Breast epithelium (tissue), 3 donors: ENCODE results near the gene ZCCHC14.

ENCODE experiments used
- POLR2AphosphoS5 ChIP-seq, 3 donors: sonication (generic); formaldehyde crosslinking; IDR thresholded peaks; one replicate each; pipeline ENCODE4 v1.6.1; 2017; ENCODE audit warnings: antibody characterized with exemption in 3 of 3
- TF ChIP-seq, protein P1 (sequence below), 3 donors: fragments of 450-650 bp; IDR thresholded peaks; one replicate each; pipeline ENCODE4 v1.5.1; 2016 to 2017; ENCODE audit warnings: antibody characterized with exemption in 3 of 3, mild to moderate bottlenecking in 3 of 3, moderate library complexity in 3 of 3

DNA sequence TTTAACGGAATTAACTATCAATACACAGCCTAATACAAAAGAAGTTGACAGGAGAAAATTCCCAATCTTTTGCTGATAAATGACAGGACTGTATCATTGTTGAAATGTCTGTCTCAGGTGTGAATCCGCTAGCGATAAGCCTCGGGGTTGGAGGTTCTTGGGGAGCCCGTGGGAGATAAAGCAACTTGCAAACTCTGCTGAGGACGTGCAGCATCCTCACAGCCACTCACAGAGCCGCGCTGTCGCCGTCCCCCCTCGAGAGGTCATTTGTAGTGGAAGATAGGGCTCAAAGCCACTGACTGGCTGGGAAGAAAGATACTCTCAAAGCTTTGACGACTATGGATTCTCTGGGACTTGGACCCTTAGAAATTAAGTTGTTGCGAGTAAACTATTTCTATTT is 83.7 kb downstream of the ZCCHC14 start:
- TF ChIP-seq, protein P1, sequence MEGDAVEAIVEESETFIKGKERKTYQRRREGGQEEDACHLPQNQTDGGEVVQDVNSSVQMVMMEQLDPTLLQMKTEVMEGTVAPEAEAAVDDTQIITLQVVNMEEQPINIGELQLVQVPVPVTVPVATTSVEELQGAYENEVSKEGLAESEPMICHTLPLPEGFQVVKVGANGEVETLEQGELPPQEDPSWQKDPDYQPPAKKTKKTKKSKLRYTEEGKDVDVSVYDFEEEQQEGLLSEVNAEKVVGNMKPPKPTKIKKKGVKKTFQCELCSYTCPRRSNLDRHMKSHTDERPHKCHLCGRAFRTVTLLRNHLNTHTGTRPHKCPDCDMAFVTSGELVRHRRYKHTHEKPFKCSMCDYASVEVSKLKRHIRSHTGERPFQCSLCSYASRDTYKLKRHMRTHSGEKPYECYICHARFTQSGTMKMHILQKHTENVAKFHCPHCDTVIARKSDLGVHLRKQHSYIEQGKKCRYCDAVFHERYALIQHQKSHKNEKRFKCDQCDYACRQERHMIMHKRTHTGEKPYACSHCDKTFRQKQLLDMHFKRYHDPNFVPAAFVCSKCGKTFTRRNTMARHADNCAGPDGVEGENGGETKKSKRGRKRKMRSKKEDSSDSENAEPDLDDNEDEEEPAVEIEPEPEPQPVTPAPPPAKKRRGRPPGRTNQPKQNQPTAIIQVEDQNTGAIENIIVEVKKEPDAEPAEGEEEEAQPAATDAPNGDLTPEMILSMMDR (IDR thresholded peaks at IDR 0.05) = no peak
- TF ChIP-seq POLR2AphosphoS5 (IDR thresholded peaks at IDR 0.05) = no peak
